GM18517 (cell line): ENCODE results near the gene CLDN4.
"Not testable (repeated sequence)": the region's sequence is repeated elsewhere in the genome, so short reads cannot be mapped to it uniquely, and the experiment has no call there.

Experiments used
- ATAC-seq: cut with Tn5 transposase; IDR thresholded peaks from one replicate; pipeline ENCODE4 v1.9.1; 2021; ENCODE audit warnings: mild to moderate bottlenecking, moderate library complexity; ENCODE audit not compliant: unreplicated experiment

Gene CLDN4

DNA sequence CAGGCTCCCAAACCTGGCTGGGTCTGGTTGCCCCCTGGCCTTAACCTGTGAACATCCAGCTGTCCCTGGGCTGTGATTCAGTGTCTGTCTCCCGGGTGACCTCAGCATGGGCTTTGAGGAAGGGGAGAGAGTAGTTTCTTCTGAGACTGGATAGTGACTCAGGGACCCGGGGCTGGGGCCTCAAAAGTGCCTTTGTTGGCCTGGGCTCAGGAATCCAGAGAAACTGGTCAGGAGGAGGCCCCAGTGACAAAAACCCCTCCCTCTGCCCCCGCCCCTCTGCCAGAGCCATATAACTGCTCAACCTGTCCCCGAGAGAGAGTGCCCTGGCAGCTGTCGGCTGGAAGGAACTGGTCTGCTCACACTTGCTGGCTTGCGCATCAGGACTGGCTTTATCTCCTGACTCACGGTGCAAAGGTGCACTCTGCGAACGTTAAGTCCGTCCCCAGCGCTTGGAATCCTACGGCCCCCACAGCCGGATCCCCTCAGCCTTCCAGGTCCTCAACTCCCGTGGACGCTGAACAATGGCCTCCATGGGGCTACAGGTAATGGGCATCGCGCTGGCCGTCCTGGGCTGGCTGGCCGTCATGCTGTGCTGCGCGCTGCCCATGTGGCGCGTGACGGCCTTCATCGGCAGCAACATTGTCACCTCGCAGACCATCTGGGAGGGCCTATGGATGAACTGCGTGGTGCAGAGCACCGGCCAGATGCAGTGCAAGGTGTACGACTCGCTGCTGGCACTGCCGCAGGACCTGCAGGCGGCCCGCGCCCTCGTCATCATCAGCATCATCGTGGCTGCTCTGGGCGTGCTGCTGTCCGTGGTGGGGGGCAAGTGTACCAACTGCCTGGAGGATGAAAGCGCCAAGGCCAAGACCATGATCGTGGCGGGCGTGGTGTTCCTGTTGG lies at the start of gene CLDN4:
Gene CLDN4 (plus strand): TSS at position 316 of the 903 bp plus-strand sequence. CDS start 206 bp downstream, at position 522.
- no peak for ATAC-seq

DNA sequence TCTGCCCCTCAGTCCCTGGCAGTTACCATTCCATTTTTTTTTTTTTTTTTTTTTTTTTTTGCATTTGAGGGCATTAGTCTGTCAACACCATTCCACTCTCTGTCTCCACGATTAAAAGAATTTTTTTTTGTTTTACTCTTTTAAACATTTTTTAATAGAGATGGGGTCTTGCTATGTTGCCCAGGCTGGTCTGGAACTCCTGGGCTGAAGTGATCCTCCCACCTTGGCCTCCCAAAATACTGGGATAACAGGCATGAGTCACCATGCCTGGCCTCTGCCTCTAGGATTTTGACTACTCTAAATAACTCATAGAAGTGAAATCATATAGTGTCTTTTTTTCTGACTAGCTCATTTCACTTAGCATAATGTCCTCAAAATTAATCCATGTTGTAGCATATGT lies 44.2 kb upstream of the CLDN4 start:
- ATAC-seq: no peak

DNA sequence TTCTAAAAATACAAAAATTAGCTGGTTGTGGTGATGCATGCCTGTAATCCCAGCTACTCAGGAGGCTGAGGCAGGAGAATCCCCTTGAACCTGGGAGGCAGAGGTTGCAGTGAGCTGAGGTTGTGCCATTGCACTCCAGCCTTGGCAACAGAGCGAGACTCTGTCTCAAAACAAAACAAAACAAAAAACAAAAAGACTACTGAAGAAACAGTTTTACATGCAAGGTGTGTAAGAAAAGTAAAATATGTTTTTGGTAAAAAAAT lies 43.1 kb upstream of the CLDN4 start:
- ATAC-seq: not testable (repeated sequence)

DNA sequence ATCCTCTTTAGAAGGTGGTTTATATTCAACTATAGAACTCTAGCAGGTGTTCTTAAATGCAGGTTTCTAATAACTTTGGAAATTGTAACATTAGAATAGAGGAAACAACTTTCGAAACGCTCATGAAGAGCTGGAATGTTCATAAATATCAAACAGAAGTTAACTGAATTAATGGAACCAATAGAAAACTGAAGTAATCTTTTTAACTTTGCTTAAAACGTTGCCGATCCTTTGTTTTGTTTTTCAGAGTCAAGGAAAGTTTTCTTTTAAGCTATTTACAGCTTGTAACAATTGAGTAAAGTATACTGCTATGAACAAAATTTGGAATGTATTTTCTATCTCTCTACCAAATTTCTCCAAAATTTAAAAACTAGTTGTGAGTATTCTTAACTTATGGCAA lies 41.7 kb upstream of the CLDN4 start:
- no peak for ATAC-seq

GRCh38 chr7:73791170-73791690 lies 39.6 kb upstream of the CLDN4 start:
- ATAC-seq: not testable (repeated sequence)

DNA sequence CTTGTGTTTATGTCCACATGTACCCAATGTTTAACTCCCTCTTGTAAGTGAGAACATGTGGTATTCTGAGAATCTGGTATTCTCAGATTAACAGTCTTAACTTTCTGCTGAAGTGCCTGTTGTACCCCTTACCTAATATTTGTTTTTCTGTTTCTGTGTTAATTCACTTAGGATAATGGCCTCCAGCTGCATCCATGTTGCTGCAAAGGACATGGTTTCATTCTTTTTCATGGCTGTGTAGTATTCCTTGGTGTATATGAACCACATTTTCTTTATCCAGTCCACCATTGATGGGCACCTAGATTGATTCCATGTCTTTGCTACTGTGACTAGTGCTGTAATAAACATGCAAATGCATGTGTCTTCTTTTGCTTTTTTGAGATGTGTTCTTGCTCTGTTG lies 35.6 kb upstream of the CLDN4 start:
- ATAC-seq: not testable (repeated sequence)

DNA sequence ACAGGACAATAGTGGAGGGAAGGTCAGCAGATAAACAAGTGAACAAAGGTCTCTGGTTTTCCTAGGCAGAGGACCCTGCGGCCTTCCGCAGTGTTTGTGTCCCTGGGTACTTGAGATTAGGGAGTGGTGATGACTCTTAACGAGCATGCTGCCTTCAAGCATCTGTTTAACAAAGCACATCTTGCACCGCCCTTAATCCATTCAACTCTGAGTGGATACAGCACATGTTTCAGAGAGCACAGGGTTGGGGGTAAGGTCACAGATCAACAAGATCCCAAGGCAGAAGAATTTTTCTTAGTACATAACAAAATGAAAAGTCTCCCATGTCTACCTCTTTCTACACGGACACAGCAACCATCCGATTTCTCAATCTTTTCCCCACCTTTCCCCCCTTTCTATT lies 34.1 kb upstream of the CLDN4 start:
- ATAC-seq: not testable (repeated sequence)

DNA sequence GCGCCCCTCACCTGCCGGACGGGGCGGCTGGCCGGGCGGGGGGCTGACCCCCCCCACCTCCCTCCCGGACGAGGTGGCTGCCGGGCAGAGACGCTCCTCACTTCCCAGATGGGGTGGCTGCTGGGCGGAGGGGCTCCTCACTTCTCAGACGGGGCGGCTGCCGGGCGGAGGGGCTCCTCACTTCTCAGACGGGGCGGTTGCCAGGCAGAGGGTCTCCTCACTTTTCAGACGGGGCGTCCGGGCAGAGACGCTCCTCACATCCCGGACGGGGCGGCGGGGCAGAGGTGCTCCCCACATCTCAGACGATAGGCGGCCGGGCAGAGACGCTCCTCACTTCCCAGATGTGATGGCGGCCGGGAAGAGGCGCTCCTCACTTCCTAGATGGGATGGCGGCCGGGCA lies 33.6 kb upstream of the CLDN4 start:
- ATAC-seq: not testable (repeated sequence)

DNA sequence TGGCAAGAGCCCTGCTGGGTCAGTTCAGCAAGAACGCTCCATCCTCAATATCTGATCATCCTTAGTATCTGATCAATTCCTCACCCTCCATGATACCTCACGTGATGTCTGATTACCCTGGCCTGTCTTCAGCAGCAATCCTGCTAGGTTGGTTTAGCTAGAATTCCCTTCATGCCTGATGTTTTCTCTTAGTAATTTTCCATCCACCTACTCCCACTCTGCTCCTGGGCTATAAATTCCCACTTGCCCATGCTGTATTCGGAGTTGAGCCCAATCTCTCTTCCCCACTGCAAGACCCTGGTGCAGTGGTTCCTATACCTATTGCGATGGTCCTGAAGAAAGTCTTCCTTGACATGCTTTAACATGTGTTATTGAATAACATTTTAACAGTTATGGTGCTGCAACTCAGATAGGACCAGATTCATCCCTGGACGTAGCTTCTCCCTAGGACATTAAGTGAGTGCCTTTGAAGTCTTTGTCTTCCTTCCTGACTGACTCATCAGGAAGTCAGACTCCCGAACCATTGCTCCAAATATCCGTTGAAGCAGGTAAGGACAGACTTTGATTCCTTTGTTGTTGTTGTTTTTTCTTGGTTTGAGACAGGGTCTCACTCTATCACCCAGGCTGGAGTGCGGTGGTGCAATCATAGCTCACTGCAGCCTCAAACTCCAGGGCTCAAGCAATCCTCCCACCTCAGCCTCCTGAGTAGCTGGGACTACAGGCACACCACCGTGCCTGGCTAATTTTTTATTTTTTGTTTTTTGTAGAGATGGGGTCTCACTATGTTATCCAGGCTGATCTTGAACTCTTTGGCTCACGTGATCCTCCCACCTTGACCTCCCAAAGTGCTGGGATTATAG lies 31.3 kb upstream of the CLDN4 start:
- ATAC-seq: no peak

DNA sequence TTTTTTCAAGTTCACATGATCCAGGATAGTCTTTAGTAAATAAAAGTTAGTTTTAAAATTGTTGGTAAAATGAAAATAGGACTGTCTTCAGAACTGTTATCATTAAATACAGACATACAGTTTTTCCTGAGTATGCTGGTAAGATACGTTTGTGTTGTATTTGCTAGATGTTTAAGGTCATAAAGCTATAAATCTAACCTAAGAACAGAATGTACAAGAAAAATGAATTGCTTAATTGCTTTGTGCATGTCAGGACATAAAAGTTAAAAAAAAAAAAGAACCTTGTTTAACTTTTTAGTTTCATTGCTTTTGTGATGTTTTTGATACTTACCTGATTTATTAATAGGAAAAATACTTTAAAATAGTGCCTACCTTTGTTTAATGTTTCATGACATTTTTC lies 29.2 kb upstream of the CLDN4 start:
- ATAC-seq: no peak

DNA sequence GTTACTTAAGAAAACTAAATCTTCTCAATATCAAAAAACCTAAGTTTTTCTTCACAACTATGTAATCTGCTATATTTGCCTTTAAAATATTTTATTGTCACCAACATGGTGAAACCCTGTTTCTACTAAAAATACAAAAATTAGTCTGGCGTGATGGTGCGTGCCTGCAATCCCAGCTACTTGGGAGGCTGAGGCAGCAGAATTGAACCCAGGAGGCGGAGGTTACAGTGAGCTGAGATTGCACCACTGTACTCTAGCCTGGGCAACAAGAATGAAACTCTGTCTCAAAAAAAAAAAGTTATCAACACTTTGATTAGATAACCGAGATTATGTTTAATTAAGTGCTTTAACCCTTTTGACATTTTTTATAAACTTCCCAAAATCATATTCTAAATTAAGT lies 28.3 kb upstream of the CLDN4 start:
- ATAC-seq: no peak

GRCh38 chr7:73809467-73809951 lies 21.3 kb upstream of the CLDN4 start:
- no peak for ATAC-seq

DNA sequence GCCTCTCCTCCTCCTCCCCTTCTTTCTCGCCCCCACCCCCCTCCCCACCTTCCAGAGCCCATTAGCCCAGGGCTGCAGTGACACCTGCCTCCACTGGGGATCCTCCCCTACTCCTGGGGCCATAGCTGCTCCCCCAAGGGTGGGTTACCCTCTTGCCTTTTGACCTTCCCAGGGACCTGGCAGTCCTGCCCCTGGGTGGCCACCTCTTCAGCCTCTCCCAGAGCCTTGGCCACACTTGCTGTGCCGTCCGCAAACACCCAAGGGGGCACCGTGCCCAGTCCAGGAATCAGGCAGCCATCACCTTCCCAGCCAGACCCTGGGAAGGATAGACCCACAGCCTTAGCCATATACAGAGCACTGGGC lies 19.8 kb upstream of the CLDN4 start:
- no peak for ATAC-seq

GRCh38 chr7:73811760-73812168 lies 19.0 kb upstream of the CLDN4 start:
- no peak for ATAC-seq

GRCh38 chr7:73812996-73813395 lies 17.8 kb upstream of the CLDN4 start:
- ATAC-seq: no peak

DNA sequence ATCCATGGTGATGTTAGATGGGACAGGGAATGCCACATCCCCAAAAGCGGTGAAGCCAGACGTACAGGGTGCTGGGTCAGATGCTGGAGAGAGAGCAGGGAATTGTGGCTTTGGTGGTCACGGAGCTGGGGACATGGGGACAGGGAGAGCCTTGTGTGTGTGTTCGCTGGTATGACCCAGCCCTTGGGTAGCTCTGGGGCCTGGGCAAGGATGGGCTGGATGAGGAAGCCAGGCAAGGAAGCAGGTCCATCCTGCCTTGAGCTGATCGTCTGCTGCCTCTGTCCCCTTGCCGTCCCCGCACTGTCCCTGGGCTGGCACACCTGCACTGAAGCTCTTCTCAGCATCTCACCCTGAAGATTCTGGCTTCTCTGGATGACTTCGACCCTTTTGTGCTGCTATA lies 15.4 kb upstream of the CLDN4 start:
- no peak for ATAC-seq

- no peak for ATAC-seq
These were observed 13.7 kb upstream of the CLDN4 start for GRCh38 chr7:73817121-73817520.

- ATAC-seq: no peak
These were observed 10.8 kb upstream of the CLDN4 start for GRCh38 chr7:73820013-73820412.

GRCh38 chr7:73821597-73822285 lies 9.1 kb upstream of the CLDN4 start:
- ATAC-seq: not testable (repeated sequence)

DNA sequence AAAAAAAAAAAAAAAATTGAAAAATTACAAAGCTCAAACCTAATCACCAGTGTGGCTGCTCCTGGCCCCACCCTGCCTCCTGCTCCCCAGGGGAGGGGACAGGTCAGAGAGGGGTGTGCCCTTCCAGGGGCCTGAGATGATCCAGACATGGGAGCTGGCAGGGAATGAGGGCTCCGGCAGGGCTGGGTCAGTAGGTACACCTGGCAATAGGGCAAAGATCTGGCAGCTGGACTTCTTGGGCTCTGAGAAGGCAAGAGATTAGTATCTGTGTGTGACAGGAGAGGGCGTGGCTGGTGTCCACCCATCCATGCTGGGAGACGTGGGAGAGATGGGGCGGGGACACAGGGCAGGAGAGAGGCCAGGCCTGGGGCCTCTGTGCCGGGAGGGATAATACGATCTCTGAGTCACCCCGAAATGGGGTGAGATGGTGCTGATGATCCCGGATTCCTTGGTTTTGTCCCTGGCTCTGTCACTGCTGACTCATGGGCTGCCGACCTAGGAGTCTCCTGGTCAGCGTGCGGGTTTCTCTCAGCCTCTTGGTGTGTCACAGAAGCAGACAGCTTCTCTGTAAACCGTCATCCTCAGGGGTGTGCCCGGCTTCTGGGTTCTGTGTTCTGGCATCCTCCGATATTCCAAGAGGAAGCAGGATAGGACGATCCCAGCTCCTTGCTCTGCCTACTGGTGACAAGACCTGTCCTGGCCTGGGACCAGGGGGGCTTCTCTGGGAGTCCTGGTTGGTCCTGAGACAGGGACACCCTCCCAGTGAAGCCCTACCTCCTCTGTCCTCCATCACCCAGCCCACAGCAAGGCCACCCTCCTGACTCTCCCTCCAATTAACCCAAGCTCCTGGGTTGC lies 8.2 kb upstream of the CLDN4 start:
- no peak for ATAC-seq
